Activated CD4-positive, alpha-beta T cell treated with anti-CD3 and anti-CD28 coated beads, Interleukin-2, Interleukin-4, amounts not matched to agents 100 ng/mL and 50 ng/mL, durations not matched to agents 16 hours and 8 hours (primary cell): ENCODE data around the gene FLT1.

ENCODE experiments used
- DNase-seq: peaks from one replicate; pipeline ENCODE4 v3.0.0-alpha.2; 2020; ENCODE audit warnings: low spot score

The FLT1 gene

DNA sequence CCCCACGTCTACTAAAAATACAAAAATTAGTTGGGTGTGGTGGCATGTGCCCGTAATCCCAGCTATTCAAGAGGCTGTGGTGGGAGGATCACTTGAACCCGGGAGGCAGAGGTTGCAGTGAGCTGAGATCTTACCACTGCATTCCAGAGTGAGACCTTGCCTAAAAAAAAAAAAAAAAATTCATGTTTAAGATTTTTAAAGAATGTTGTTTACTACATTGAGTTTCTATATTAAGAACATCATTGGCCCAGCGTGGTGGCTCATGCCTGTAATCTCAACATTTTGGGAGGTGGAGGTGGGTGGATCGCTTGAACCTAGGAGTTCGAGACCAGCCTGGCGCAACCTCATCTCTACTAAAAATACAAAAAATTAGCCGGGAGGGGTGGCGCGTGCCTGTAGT lies 31.9 kb upstream of the FLT1 start:
- no peak for DNase-seq

DNA sequence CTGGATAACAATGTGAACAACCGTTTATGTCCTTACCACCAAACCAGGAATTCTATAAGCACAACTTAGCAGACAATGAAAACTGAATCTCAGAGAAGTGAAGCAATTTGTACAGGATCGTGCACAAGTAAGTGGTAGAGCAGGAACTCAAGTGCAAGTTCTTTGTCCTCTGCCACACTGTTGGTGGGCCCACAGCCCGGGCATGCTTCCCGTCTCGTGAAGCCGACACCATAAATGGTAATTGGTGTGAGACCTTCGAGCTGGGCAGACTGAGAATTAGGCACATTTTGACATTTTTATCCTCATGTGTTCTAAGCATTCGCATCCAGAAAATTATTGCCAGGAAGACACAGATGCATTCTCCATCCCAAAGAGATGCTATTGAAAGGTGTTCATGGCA lies 27.9 kb upstream of the FLT1 start:
- no peak for DNase-seq

GRCh38 chr13:28513745-28514144 lies 18.8 kb upstream of the FLT1 start:
- no peak for DNase-seq

DNA sequence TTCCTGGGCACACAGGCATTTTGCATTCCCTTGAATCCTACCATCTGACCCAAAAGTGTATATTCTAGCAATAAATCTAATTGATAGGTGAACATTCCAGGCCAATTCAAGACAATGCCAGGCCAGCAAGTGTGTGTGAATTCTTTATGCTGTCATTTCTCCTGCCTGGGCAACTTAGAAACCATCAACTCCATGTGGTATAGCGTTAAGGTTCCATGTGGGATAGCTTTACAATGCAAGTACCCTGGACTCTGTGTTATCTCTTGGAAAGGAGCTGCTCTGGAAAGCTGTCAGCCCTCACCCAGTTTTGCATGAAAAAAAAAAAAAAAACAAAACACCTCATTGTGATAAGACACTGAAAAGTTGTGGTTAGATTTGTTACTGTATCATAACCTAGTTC lies 15.6 kb upstream of the FLT1 start:
- DNase-seq, result no peak

DNA sequence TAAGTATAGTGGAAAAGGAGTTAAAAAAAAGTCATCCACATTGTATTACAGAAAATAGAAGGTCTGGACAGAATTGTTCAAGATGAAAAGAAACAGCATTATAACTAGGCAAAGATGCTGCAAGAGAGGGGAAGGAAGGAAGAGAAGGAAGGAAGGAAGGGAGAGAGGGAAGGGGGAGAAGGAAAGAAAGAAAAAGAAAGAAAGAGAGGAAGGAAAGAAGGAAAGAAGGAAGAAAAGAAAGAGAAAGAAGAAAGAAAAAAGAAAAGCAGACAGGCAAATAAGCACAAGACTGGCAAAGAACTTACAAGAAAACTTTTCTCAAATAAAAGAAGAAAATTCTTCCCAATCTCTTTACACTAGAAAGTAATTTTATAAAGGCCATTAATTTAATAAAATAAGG lies 15.1 kb upstream of the FLT1 start:
- no peak for DNase-seq

GRCh38 chr13:28505543-28506135 lies 10.7 kb upstream of the FLT1 start:
- no peak for DNase-seq

GRCh38 chr13:28503182-28503967 lies 8.4 kb upstream of the FLT1 start:
- DNase-seq, result no peak

GRCh38 chr13:28501547-28501946 lies 6.6 kb upstream of the FLT1 start:
- no peak for DNase-seq

GRCh38 chr13:28499609-28500008 lies 4.7 kb upstream of the FLT1 start:
- DNase-seq, result no peak

DNA sequence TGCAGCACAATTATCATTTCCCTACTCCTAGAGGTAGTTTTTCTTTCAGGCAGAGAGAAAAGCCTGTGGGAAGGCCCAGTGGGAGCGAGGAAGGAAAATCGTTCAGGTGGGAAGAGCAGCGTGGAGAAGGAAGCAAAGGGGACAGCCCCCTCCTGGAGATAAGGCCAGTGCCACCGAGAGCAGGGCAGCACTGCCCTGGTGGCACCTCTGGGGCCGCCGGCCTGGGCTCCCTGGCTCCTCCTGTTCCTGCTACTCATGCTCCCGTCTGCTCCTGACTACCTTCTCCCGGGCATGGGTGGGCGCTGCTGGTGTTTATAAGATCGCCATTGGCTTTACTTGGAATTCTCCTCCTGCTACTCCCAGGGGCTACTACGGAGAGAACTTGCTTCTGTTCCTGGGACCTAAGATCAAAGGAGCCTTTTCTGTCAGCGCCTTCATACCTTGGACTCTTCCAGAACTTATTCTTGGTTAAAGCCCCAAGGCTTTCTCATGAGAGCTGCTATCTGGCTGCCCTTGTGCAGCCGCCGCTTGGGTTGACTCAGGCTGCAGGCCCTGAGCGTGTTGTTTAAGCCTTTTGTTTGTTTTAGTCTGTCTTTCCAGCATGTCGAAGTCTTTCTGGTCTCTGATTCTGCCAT lies 3.7 kb upstream of the FLT1 start:
- no peak for DNase-seq

GRCh38 chr13:28497143-28497876 lies 2.4 kb upstream of the FLT1 start:
- DNase-seq, result no peak

GRCh38 chr13:28496188-28496564 lies 1.2 kb upstream of the FLT1 start:
- no peak for DNase-seq

DNA sequence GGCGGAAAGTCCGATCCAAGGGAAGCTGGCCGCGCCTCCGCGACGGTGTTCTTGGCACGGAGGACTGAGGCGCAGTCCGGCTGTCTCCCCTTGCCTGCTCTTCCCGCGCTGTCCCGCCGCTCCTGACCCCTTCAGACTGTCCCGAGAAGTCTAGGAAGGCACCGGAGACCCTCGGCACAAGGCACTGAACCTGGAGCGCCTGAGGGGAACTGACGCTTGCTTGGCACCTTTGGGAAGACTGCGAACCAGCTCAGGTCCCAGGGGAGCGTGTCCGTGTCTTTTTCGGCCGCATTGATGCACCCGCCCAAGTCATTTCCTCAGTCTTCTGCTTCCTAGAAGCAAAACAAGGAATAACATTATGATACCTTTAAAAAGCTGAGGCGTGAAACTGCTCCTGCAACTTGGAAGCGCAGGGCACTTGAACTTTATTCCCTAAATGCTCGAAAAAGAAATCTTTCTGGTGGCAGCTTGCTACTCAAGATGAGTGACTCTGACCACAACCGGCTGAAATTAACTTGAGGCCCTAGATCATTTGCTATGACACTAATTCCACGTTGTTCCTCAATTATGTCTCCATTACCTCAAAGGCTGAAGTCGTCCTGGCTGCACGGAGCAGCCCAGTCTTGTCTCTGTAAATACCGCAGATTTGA lies 735 bp upstream of the FLT1 start:
- DNase-seq, result no peak

DNA sequence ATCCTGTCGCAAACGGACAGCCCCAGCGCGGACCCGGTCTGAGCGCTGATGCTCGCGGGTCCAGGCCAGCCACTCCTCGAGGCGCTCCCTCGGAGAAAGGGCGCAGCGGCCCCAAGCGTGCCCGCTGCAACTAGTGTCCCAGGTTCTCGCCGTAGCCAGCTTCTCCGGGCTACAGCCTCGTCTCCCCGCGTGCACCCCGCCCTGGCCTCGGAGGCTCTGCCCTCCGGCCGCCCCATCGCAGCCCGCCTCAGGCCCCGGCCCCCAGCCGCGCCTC lies 487 bp downstream of the FLT1 start:
- DNase-seq, result no peak

DNA sequence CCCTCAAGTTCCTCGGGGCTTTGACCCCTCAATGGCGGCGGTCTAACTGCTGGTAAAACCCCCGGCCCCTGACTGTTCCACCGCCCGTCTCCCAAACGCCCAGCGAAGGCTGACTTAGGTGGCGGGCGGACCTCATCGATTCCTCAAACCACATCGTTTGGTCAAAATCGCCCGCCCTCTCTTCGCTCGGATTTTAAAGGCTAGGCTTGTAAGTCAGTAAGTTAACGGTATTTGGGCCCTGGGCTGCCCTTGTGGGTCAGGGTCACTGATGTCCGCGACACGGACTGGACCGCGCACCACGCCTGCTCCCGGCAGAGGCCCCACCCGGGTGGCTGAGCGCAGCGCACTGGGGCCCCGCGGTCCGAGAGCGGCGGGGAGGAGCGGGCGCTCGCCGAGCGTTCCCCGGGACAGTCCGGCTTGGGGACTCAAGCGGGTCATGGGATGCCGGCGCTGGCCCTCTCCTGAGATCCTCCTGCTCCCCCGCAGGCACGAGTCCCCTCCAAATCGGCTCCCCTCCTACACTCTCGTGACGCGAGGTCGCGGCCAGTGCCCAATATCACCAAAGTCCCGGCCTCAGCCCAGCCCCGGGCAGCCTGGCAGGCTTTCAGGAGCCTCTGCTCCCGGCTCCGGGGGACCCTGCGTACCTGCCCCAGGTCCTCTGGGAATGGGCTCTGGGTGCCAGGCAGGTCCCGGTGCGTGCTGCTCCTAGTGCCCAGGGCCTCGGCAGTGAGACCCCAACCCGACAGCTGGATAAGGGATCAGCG lies 1.0 kb downstream of the FLT1 start:
- DNase-seq, result no peak

GRCh38 chr13:28492569-28493367 lies 2.2 kb downstream of the FLT1 start:
- DNase-seq, result peak; percentile 68

- DNase-seq, result no peak
Observed at GRCh38 chr13:28490061-28490460, 4.9 kb downstream of the FLT1 start.

GRCh38 chr13:28489524-28489931 lies 5.4 kb downstream of the FLT1 start:
- no peak for DNase-seq

DNA sequence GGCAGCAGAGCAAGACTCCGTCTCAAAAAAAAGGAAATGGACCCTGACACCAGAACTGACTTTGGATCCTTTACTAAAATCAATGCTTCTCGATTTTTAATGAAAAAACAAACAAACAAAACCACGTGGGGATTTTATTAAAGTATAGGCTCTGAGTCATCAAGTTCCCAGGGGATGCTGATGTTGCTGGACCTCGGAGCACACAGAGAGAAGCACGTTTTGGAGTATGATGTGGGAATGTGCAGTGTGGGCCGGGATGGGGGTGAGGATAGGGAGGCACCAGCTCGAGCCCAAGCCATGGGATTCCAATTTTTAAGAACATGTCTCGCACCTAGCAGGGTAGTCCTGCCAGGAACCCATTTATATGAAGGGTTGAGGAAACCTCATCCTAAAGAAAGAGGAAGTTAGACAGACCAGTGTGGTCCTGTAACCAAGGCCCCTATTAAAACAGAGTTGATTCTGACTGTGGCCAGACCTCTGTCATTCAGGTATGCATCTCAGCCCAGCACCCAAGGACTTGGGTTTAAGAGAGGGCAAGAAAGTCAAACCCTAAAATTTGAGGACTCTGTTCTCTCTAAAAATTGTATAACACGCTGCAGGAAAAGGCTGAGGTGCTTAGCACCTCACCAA lies 6.4 kb downstream of the FLT1 start:
- no peak for DNase-seq

DNA sequence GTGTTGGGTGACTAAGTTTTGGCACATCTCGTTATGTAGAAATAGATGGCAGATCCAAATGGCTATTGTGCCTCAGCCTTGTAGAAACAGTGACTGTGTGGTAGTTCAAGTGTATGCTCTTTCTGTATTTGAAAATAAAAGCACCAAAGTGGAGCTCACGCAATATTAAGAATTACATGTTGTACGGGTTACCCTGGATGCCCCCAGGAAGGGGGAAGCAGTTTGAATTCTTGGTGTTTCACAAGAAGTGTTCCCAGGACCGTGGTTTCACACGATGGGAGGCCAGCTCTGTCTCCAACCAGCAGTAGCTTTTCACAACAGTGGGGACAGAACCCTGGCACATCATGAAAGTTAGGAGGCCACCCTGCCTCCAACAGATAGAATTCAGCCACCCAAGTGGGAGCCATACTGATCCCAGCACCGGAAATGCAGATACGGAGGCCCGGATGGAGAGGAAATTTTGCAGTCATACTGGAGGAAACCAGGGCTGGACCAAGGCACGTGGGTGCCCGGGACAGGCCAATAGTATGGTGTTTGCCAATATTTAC lies 8.9 kb downstream of the FLT1 start:
- no peak for DNase-seq
